Stomach (tissue), 4 donors: Measurements from ENCODE around the gene ANKFY1.

Source experiments
- EP300 ChIP-seq: sonication (generic); formaldehyde crosslinking; IDR thresholded peaks from one replicate; pipeline ENCODE4 v1.6.1; 2017; ENCODE audit warnings: antibody characterized with exemption
- POLR2AphosphoS5 ChIP-seq, 3 donors: sonication (generic); formaldehyde crosslinking; IDR thresholded peaks; one replicate each; pipeline ENCODE4 v1.6.1; 2016; ENCODE audit warnings: antibody characterized with exemption in 3 of 3
- TF ChIP-seq, protein P1 (sequence below), 7 experiments: fragments of 450-650 bp in 4 of 7; fragments of 200-600 bp in 3 of 7; sonication (generic) in 3 of 7; IDR thresholded peaks; one replicate each; pipeline ENCODE4 v1.5.1; 2016 to 2019; ENCODE audit warnings: antibody characterized with exemption in 7 of 7, control low read depth in 2 of 7, mild to moderate bottlenecking in 1 of 7

- TF ChIP-seq EP300 (no peak), POLR2AphosphoS5 (IDR thresholded peaks at IDR 0.05) (no peak)
- TF ChIP-seq, protein P1, sequence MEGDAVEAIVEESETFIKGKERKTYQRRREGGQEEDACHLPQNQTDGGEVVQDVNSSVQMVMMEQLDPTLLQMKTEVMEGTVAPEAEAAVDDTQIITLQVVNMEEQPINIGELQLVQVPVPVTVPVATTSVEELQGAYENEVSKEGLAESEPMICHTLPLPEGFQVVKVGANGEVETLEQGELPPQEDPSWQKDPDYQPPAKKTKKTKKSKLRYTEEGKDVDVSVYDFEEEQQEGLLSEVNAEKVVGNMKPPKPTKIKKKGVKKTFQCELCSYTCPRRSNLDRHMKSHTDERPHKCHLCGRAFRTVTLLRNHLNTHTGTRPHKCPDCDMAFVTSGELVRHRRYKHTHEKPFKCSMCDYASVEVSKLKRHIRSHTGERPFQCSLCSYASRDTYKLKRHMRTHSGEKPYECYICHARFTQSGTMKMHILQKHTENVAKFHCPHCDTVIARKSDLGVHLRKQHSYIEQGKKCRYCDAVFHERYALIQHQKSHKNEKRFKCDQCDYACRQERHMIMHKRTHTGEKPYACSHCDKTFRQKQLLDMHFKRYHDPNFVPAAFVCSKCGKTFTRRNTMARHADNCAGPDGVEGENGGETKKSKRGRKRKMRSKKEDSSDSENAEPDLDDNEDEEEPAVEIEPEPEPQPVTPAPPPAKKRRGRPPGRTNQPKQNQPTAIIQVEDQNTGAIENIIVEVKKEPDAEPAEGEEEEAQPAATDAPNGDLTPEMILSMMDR (IDR thresholded peaks at IDR 0.05): no peak
These were observed 103.4 kb downstream of the ANKFY1 start for GRCh38 chr17:4160294-4160859.
